Smooth muscle cell (in vitro differentiated cells): ENCODE measurements around the gene LAMC3. TPM values are rescaled to one million over a fixed set of nuclear protein-coding genes. Genes with fewer than 3 reads are reported as not detected.
A peak's percentile ranks its signal among the peaks of the same experiment; 100 is the strongest.

Experiments used
- DNase-seq: peaks from one replicate; lab custom pipeline; 2025; ENCODE audit not compliant: unreplicated experiment; lab: John Stamatoyannopoulos, UW
- H2AFZ ChIP-seq: fragments of 200-600 bp; sonication (generic); 2 replicates; pipeline ENCODE4 v1.6.0; 2016; ENCODE audit warnings: antibody characterized with exemption, low read depth, mild to moderate bottlenecking
- H3F3A ChIP-seq: fragments of 200-600 bp; sonication (generic); 2 replicates; pipeline ENCODE4 v1.6.0; 2017; ENCODE audit warnings: antibody characterized with exemption, low read depth
- H3K27ac ChIP-seq: fragments of 200-600 bp; sonication (generic); 2 replicates; pipeline ENCODE4 v1.5.1; 2016; ENCODE audit warnings: low read depth, mild to moderate bottlenecking
- H3K27me3 ChIP-seq: fragments of 200-600 bp; sonication (generic); 2 replicates; pipeline ENCODE4 v1.6.1; 2016; ENCODE audit warnings: low read depth, mild to moderate bottlenecking
- H3K36me3 ChIP-seq: fragments of 200-600 bp; sonication (generic); 2 replicates; pipeline ENCODE4 v1.5.1; 2016; ENCODE audit warnings: low read depth
- H3K4me1 ChIP-seq: fragments of 200-600 bp; sonication (generic); 2 replicates; pipeline ENCODE4 v1.5.1; 2016; ENCODE audit warnings: low read depth
- H3K4me2 ChIP-seq: fragments of 200-600 bp; sonication (generic); 2 replicates; pipeline ENCODE4 v1.6.0; 2016; ENCODE audit warnings: mild to moderate bottlenecking
- H3K4me3 ChIP-seq: fragments of 200-600 bp; sonication (generic); 2 replicates; pipeline ENCODE4 v1.5.1; 2016; ENCODE audit warnings: mild to moderate bottlenecking
- H3K79me2 ChIP-seq: fragments of 200-600 bp; sonication (generic); 2 replicates; pipeline ENCODE4 v1.6.0; 2016; ENCODE audit warnings: low read depth, mild to moderate bottlenecking
- H3K9ac ChIP-seq: fragments of 200-600 bp; sonication (generic); 2 replicates; pipeline ENCODE4 v1.6.0; 2016; ENCODE audit warnings: low read depth
- H3K9me3 ChIP-seq: fragments of 200-600 bp; sonication (generic); replicated peaks from 2 replicates; pipeline ENCODE4 v1.5.1; 2016; ENCODE audit warnings: low read depth
- H4K20me1 ChIP-seq: fragments of 200-600 bp; sonication (generic); 2 replicates; pipeline ENCODE4 v1.6.0; 2016; ENCODE audit warnings: low read depth
- WGBS: methylation state at CpG from one replicate; pipeline ENCODE4 v1.1.7; 2016; ENCODE audit warnings: low lambda C conversion rate; 5-methylcytosine and 5-hydroxymethylcytosine counted together
- polyA plus RNA-seq: library from polyadenylated mRNA; unstranded; fragments of >200 nt; fragmentation: Nextera tagmentation; extraction: Ambion mirVana; gene quantifications from 2 replicates; pipeline ENCODE4 v1.2.1, GENCODE V29; 2016
- total RNA-seq: library from RNA; depleted of rRNA; stranded (reverse); fragments of >200 nt; gene quantifications from 2 replicates; pipeline ENCODE4 v1.2.3, GENCODE V29; 2014
- TF ChIP-seq, protein P1 (sequence below): fragments of 200-600 bp; sonication (generic); IDR thresholded peaks from 2 replicates; pipeline ENCODE4 v1.5.1; 2017; ENCODE audit warnings: borderline replicate concordance, mild to moderate bottlenecking, antibody characterized with exemption; ENCODE audit not compliant: insufficient read depth, poor library complexity, severe bottlenecking

The LAMC3 gene
- total and polyA plus RNA-seq, 2 experiments from 2014 or later, result 21.3 to 72.0 TPM

DNA sequence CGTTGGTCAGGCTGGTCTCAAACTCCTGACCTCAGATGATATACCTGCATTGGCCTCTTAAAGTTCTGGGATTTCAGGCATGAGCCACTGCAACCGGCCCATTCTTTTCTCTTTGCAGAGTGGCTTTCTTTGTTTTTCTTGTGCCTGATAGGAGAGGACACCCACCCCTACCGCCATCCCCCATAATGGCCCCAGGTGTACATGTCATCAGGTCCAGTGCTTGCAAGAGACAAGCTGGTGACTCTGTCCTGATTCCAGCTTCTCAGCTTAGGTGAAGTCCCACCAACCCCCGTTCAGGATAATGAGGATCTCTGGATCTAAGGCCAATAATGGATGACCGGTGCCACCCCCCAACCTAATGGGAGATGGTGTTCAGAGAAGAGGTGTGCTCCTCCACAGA is 85.0 kb downstream of the LAMC3 start:
- H3K4me1 ChIP-seq, result peaks cover 27% of the 10 kb centered on the region
- H4K20me1 ChIP-seq, result no peaks in the 10 kb centered on the region
- H3K9me3 ChIP-seq, result no peaks in the 10 kb centered on the region
- peaks cover 9% of the 10 kb centered on the region for H3F3A ChIP-seq
- DNase-seq, result no peak
- H3K79me2 ChIP-seq, result no peaks in the 10 kb centered on the region
- TF ChIP-seq, protein P1, sequence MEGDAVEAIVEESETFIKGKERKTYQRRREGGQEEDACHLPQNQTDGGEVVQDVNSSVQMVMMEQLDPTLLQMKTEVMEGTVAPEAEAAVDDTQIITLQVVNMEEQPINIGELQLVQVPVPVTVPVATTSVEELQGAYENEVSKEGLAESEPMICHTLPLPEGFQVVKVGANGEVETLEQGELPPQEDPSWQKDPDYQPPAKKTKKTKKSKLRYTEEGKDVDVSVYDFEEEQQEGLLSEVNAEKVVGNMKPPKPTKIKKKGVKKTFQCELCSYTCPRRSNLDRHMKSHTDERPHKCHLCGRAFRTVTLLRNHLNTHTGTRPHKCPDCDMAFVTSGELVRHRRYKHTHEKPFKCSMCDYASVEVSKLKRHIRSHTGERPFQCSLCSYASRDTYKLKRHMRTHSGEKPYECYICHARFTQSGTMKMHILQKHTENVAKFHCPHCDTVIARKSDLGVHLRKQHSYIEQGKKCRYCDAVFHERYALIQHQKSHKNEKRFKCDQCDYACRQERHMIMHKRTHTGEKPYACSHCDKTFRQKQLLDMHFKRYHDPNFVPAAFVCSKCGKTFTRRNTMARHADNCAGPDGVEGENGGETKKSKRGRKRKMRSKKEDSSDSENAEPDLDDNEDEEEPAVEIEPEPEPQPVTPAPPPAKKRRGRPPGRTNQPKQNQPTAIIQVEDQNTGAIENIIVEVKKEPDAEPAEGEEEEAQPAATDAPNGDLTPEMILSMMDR, result no peak
- H2AFZ ChIP-seq, result no peak overlapping the region
- H3K27ac ChIP-seq, result no peak overlapping the region
- no peaks in the 10 kb centered on the region for H3K36me3 ChIP-seq
- H3K4me3 ChIP-seq, result no peak overlapping the region
- no peak overlapping the region for H3K9ac ChIP-seq
- peaks cover 15% of the 10 kb centered on the region for H3K27me3 ChIP-seq
- WGBS, result 89% methylated on average over 5 of the region's 5 CpGs
- H3K4me2 ChIP-seq, result no peak overlapping the region

DNA sequence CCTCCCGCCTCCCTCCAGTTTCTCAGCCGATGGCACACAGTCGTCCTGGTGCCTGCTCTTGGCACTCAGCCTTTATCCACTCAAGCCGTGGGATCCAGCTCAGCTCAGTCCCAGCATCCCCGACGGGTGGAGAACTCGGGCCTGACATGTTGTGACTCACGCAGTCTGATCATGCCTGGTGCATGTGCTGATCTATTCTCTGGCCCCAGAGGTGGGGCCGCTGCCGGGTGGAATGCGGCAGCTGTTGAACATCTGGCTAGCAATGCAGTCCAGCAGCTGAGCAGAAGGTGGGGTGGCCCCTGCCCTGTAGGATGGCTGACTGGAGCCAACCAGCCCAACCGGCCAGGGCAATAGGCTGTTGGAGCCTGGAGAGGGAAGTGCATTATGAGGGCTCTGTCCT is 85.6 kb downstream of the LAMC3 start:
- H3K4me1 ChIP-seq, result peaks cover 27% of the 10 kb centered on the region
- H3K27ac ChIP-seq, result no peak overlapping the region
- no peak overlapping the region for H3K9ac ChIP-seq
- peaks cover 9% of the 10 kb centered on the region for H3F3A ChIP-seq
- H3K4me2 ChIP-seq, result peak overlapping the region; percentile 30
- H3K36me3 ChIP-seq, result no peaks in the 10 kb centered on the region
- no peaks in the 10 kb centered on the region for H3K9me3 ChIP-seq
- H3K4me3 ChIP-seq, result no peak overlapping the region
- no peak overlapping the region for H2AFZ ChIP-seq
- H3K27me3 ChIP-seq, result peaks cover 15% of the 10 kb centered on the region
- no peaks in the 10 kb centered on the region for H4K20me1 ChIP-seq
- WGBS, result 31% methylated on average over 12 of the region's 12 CpGs
- no peaks in the 10 kb centered on the region for H3K79me2 ChIP-seq
- TF ChIP-seq, protein P1, result no peak
- no peak for DNase-seq

DNA sequence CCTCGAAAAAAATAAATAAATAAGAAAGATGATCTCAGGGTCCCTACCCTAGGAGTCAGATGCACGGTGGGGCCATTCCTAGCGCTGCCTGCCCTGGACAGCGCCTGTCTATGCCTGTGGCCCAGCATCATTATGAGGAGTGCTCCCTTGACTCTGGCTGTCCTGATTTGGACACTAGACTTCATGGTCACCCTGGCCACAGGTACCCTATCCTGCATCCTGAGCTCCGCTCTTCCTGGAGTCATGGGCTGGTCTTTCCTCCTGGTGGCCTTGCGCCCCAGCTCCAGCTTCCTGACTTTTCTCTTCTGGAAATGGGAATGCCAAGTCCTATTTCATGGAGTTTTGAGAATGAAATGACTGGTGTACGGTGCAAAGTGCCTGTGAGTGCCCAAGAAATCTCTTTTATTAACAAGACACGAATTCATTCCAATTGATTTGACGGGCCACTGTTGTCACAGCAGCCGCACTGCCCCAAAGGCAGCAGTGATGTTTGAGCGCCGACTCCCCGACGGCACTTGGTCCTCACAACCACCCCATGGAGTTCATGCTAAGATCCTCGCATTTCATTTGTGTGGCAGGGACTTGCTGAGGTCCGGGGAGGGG is 86.8 kb downstream of the LAMC3 start:
- H4K20me1 ChIP-seq, result no peaks in the 10 kb centered on the region
- H3K36me3 ChIP-seq, result no peaks in the 10 kb centered on the region
- peak overlapping the region; percentile 99 for H3K4me2 ChIP-seq
- no peak overlapping the region for H3K9ac ChIP-seq
- no peaks in the 10 kb centered on the region for H3K9me3 ChIP-seq
- H3K4me3 ChIP-seq, result peak overlapping the region; percentile 64
- H3F3A ChIP-seq, result peaks cover 9% of the 10 kb centered on the region
- TF ChIP-seq, protein P1, result no peak
- H2AFZ ChIP-seq, result no peak overlapping the region
- H3K79me2 ChIP-seq, result no peaks in the 10 kb centered on the region
- H3K27me3 ChIP-seq, result peaks cover 15% of the 10 kb centered on the region
- DNase-seq, result no peak
- H3K27ac ChIP-seq, result no peak overlapping the region
- 44% methylated on average over 16 of the region's 16 CpGs for WGBS
- H3K4me1 ChIP-seq, result peaks cover 27% of the 10 kb centered on the region
